B cell (primary cell): Measurements from ENCODE around the gene TECPR2.

Experiments
- EZH2 ChIP-seq: IDR thresholded peaks from 2 replicates; pipeline ENCODE4 v1.6.1; 2012; ENCODE audit warnings: borderline replicate concordance, low read depth, mild to moderate bottlenecking, moderate library complexity, low read length; ENCODE audit not compliant: insufficient read depth, poor library complexity, severe bottlenecking
- TF ChIP-seq, protein P1 (sequence below): fragments of 200-600 bp; IDR thresholded peaks from one replicate; pipeline ENCODE4 v1.8.0; 2022; ENCODE audit warnings: antibody characterized with exemption, mild to moderate bottlenecking

DNA sequence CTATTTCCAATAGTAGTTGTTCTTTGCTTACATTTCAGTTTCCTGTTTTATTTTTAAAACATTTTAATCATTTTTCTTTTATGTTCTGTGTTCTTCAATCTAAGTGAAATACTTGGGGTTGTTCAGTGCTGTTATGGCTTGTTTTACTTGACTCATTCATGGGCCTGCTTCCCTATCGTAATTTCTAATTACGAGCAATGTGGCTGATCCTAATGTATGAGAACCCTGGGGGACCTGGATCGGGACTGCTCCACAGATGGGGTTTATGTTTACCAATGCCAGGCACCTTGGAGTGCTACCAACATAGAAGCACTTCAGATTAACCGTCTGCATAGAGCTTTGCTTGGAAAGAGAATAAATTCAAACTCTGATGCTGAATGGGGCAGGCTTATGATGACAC is 29.8 kb downstream of the TECPR2 start:
- TF ChIP-seq, protein P1, sequence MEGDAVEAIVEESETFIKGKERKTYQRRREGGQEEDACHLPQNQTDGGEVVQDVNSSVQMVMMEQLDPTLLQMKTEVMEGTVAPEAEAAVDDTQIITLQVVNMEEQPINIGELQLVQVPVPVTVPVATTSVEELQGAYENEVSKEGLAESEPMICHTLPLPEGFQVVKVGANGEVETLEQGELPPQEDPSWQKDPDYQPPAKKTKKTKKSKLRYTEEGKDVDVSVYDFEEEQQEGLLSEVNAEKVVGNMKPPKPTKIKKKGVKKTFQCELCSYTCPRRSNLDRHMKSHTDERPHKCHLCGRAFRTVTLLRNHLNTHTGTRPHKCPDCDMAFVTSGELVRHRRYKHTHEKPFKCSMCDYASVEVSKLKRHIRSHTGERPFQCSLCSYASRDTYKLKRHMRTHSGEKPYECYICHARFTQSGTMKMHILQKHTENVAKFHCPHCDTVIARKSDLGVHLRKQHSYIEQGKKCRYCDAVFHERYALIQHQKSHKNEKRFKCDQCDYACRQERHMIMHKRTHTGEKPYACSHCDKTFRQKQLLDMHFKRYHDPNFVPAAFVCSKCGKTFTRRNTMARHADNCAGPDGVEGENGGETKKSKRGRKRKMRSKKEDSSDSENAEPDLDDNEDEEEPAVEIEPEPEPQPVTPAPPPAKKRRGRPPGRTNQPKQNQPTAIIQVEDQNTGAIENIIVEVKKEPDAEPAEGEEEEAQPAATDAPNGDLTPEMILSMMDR, result no peak
- TF ChIP-seq EZH2, result no peak
